ENCODE measurements around the gene GJD4. TPM values are rescaled to one million over a fixed set of nuclear protein-coding genes. Genes with fewer than 3 reads are reported as not detected.

GJD4 gene, protein sequence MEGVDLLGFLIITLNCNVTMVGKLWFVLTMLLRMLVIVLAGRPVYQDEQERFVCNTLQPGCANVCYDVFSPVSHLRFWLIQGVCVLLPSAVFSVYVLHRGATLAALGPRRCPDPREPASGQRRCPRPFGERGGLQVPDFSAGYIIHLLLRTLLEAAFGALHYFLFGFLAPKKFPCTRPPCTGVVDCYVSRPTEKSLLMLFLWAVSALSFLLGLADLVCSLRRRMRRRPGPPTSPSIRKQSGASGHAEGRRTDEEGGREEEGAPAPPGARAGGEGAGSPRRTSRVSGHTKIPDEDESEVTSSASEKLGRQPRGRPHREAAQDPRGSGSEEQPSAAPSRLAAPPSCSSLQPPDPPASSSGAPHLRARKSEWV
- total RNA-seq (2013): not detected
- not detected for polyA plus RNA-seq
- not detected in 2 replicates for polyA minus RNA-seq
- total RNA-seq: 0 to 0.75 (median 0.17) reads per million in 11 experiments

DNA sequence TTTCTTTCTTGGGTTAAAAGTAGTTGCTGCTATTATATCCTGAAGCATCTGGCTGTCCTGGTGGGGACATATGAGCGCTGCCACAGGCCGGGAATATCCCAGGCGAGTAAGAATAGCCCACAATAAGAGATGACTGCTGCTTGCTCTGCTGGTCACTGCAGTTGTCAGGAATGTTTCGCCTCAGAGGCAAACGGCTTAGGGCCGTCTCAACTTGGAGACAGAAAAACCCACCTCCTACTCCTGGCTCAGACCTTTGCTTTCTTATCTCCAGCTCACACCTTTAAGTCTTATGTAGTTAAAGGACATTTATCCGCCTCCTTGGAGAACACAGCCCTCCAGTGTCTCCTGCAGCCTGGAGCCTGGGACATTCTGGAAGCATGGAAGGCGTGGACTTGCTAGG lies at the start of gene GJD4:
Gene GJD4 (plus strand): TSS at position 151 of the 400 bp plus-strand sequence. CDS start 227 bp downstream, at position 378.
- Mint-ChIP-seq H3K4me1 (peaks cover 6% of the 10 kb centered on the region), H3K9me3 (peaks cover 3 to 26% (median 18%) of the 10 kb centered on the region in 7 donors), H3K36me3 (no peaks in the 10 kb centered on the region), H3K27me3 (ENCODE audit: low read depth in 3 of 3) (peaks cover 56 to 63% (median 58%) of the 10 kb centered on the region in 3 donors), H3K27ac (peak within 1 kb of the TSS in 1 of 7 donors; percentile 50), H3K4me3 (peak within 1 kb of the TSS in 1 of 2 donors; percentile 62)
- Histone ChIP-seq H4K20me1 (ENCODE audit: insufficient read depth, low read length) (no peaks in the 10 kb centered on the region), H3K9ac (ENCODE audit: insufficient read depth, low read length, poor library complexity, severe bottlenecking) (no peak within 1 kb of the TSS), H3K27me3 (ENCODE audit: control insufficient read depth in 2 of 2, insufficient read depth in 2 of 2, low read length in 2 of 2) (peaks cover 20 to 43% of the 10 kb centered on the region in 2 donors), H3K27ac (ENCODE audit: low read depth in 1 of 2, low read length in 2 of 2) (no peak within 1 kb of the TSS), H3K36me3 (replicated peaks in 1 of 2; ENCODE audit: control insufficient read depth in 1 of 2, insufficient read depth in 2 of 2, low read length in 2 of 2) (no peaks in the 10 kb centered on the region), H3K4me2 (replicated peaks; ENCODE audit: extremely low read depth, low read length, poor library complexity, severe bottlenecking) (no peak within 1 kb of the TSS), H3K79me2 (ENCODE audit: insufficient read depth, low read length) (no peaks in the 10 kb centered on the region), H3K4me3 (replicated peaks in 1 of 3; ENCODE audit: low read depth in 2 of 3, low read length in 3 of 3) (no peak within 1 kb of the TSS), H2AFZ (ENCODE audit: insufficient read depth, low read depth, low read length, poor library complexity, severe bottlenecking) (no peak within 1 kb of the TSS), H3K4me1 (ENCODE audit: control insufficient read depth in 1 of 2, insufficient read depth in 2 of 2, low read length in 2 of 2) (peaks cover 5 to 10% of the 10 kb centered on the region in 2 donors), H3K9me3 (replicated peaks in 1 of 2; ENCODE audit: control insufficient read depth in 1 of 2, insufficient read depth in 1 of 2, low read length in 2 of 2) (peaks cover 0 to 12% of the 10 kb centered on the region in 2 donors)
- no peak for TF ChIP-seq CTCF (IDR thresholded peaks at IDR 0.05)
- no peak for DNase-seq
- intact Hi-C loops (cut with micrococcal nuclease): no loop called here
- WGBS (ENCODE audit: insufficient coverage): 56% methylated on average over 3 of the region's 8 CpGs

- intact Hi-C loops (cut with micrococcal nuclease): loop anchor here in 1 of 2 donors (10.0 kb wide), 1 partner anchor 441 kb away; no protein-coding TSS in a partner anchor
- TF ChIP-seq CTCF (IDR thresholded peaks at IDR 0.05): no peak
- Mint-ChIP-seq H3K4me1 (no peaks in the 10 kb centered on the region), H3K4me3 (no peak overlapping the region), H3K9me3 (no peaks in the 10 kb centered on the region), H3K27ac (peak overlapping the region in 4 of 7 donors; percentile 2 to 35 (median 23)), H3K36me3 (peaks cover 65 to 79% of the 10 kb centered on the region in 2 donors), H3K27me3 (ENCODE audit: low read depth in 3 of 3) (no peaks in the 10 kb centered on the region)
- DNase-seq: no peak
- Histone ChIP-seq H3K27me3 (ENCODE audit: control insufficient read depth in 2 of 2, insufficient read depth in 2 of 2, low read length in 2 of 2) (no peaks in the 10 kb centered on the region), H3K79me2 (ENCODE audit: insufficient read depth, low read length) (no peaks in the 10 kb centered on the region), H3K9me3 (replicated peaks in 1 of 2; ENCODE audit: control insufficient read depth in 1 of 2, insufficient read depth in 1 of 2, low read length in 2 of 2) (no peaks in the 10 kb centered on the region), H3K36me3 (replicated peaks in 1 of 2; ENCODE audit: control insufficient read depth in 1 of 2, insufficient read depth in 2 of 2, low read length in 2 of 2) (peaks cover 54 to 95% of the 10 kb centered on the region in 2 donors), H3K27ac (ENCODE audit: low read depth in 1 of 2, low read length in 2 of 2) (no peak overlapping the region), H3K4me2 (replicated peaks; ENCODE audit: extremely low read depth, low read length, poor library complexity, severe bottlenecking) (no peak overlapping the region), H3K9ac (ENCODE audit: insufficient read depth, low read length, poor library complexity, severe bottlenecking) (no peak overlapping the region), H4K20me1 (ENCODE audit: insufficient read depth, low read length) (peaks cover 60% of the 10 kb centered on the region), H3K4me3 (replicated peaks in 1 of 3; ENCODE audit: low read depth in 2 of 3, low read length in 3 of 3) (no peak overlapping the region), H3K4me1 (ENCODE audit: control insufficient read depth in 1 of 2, insufficient read depth in 2 of 2, low read length in 2 of 2) (no peaks in the 10 kb centered on the region), H2AFZ (ENCODE audit: insufficient read depth, low read depth, low read length, poor library complexity, severe bottlenecking) (no peak overlapping the region)
- no CpG with 5 or more reads among the region's 6 CpGs for WGBS (ENCODE audit: insufficient coverage)
These were observed 48.9 kb upstream of the GJD4 start for GRCh38 chr10:35555962-35556930.

All from CD14-positive monocyte (primary cell).